H1 (cell line): Measurements from ENCODE around the gene PRICKLE1. TPM values are rescaled to one million over a fixed set of nuclear protein-coding genes. Genes with fewer than 3 reads are reported as not detected.

Source experiments
- CTCF ChIA-PET: fragments of 300-600 bp; sonication (Branson Sonifier 250); formaldehyde crosslinking; loops from one replicate; lab custom pipeline; 2021; ENCODE audit not compliant: partially characterized antibody; lab: Charles Lee
- POLR2A ChIA-PET: fragments of 300-600 bp; sonication (Branson Sonifier 250); formaldehyde crosslinking; loops from one replicate; lab custom pipeline; 2021; ENCODE audit warnings: inconsistent platforms; ENCODE audit not compliant: partially characterized antibody; lab: Charles Lee
- DNase-seq, 2 experiments: peaks; one replicate each; pipeline versions ENCODE4 v3.0.0 to v3.0.0-alpha.2; 2010 to 2022; ENCODE audit warnings: low spot score in 2 of 2, low read depth in 1 of 2, mixed read lengths in 1 of 2
- FAIRE-seq: peaks from 2 replicates; lab custom pipeline; 2011; peaks lifted over from hg19 to GRCh38; lab: Jason Lieb, UNC
- H2AFZ ChIP-seq: 2 replicates; pipeline ENCODE4 v1.8.1; 2012; ENCODE audit warnings: low read length, inconsistent platforms
- H2AK5ac ChIP-seq: 2 replicates; pipeline ENCODE4 v1.6.1; 2013; ENCODE audit warnings: low read depth, low read length
- H2BK120ac ChIP-seq: replicated peaks from 2 replicates; pipeline ENCODE3; 2013; ENCODE audit warnings: low read depth, low read length, inconsistent platforms
- H2BK12ac ChIP-seq: 2 replicates; pipeline ENCODE4 v1.6.1; 2013; ENCODE audit warnings: low read depth, low read length
- H2BK15ac ChIP-seq: 2 replicates; pipeline ENCODE4 v1.6.1; 2013; ENCODE audit warnings: low read length
- H2BK20ac ChIP-seq: 2 replicates; pipeline ENCODE4 v1.6.1; 2013; ENCODE audit warnings: low read length
- H2BK5ac ChIP-seq: 2 replicates; pipeline ENCODE4 v1.6.1; 2013; ENCODE audit warnings: low read depth, low read length
- H3K14ac ChIP-seq: 2 replicates; pipeline ENCODE4 v1.6.1; 2013; ENCODE audit warnings: inconsistent platforms; ENCODE audit not compliant: insufficient read length
- H3K18ac ChIP-seq: 2 replicates; pipeline ENCODE4 v1.6.1; 2013; ENCODE audit warnings: low read length; ENCODE audit errors: extremely low read depth
- H3K23ac ChIP-seq: 2 replicates; pipeline ENCODE4 v1.6.1; 2013; ENCODE audit warnings: inconsistent platforms; ENCODE audit not compliant: insufficient read length
- H3K23me2 ChIP-seq: 2 replicates; pipeline ENCODE4 v1.6.1; 2013; ENCODE audit warnings: low read depth, low read length
- H3K27ac ChIP-seq: 2 replicates; pipeline ENCODE4 v1.6.1; 2011; ENCODE audit warnings: low read depth, low read length, inconsistent platforms
- H3K27me3 ChIP-seq, 4 experiments: replicated peaks in 1 of 4; 1 replicate in 1 of 4; 2 replicates in 3 of 4; pipeline versions ENCODE4 v1.6.1 to v1.8.1; 2011 to 2013; ENCODE audit warnings: low read length in 3 of 4, mild to moderate bottlenecking in 3 of 4, inconsistent platforms in 2 of 4, mixed read lengths in 2 of 4, moderate library complexity in 1 of 4; ENCODE audit not compliant: control insufficient read depth in 3 of 4, insufficient read depth in 3 of 4; ENCODE audit errors: extremely low read depth in 1 of 4
- H3K36me3 ChIP-seq, 4 experiments: 2 replicates each; pipeline versions ENCODE4 v1.6.1 to v1.8.1; 2011 to 2013; ENCODE audit warnings: mild to moderate bottlenecking in 4 of 4, low read length in 3 of 4, moderate library complexity in 2 of 4, control low read depth in 1 of 4, inconsistent platforms in 1 of 4; ENCODE audit not compliant: insufficient read depth in 4 of 4, control insufficient read depth in 2 of 4
- H3K4ac ChIP-seq: replicated peaks from 2 replicates; pipeline ENCODE3; 2013; ENCODE audit warnings: low read length, low read depth, mixed read lengths, inconsistent platforms; ENCODE audit not compliant: insufficient read length
- H3K4me1 ChIP-seq, 4 experiments: replicated peaks in 1 of 4; 1 replicate in 1 of 4; 2 replicates in 3 of 4; pipeline versions ENCODE4 v1.6.1 to v1.8.1; 2011 to 2013; ENCODE audit warnings: low read length in 3 of 4, inconsistent platforms in 2 of 4, mixed read lengths in 1 of 4; ENCODE audit not compliant: insufficient read depth in 4 of 4, control insufficient read depth in 3 of 4
- H3K4me2 ChIP-seq, 2 experiments: 2 replicates each; pipeline versions ENCODE4 v1.6.1 to v1.8.1; 2011 to 2013; ENCODE audit warnings: low read depth in 2 of 2, low read length in 2 of 2, control low read depth in 1 of 2, inconsistent platforms in 1 of 2, mild to moderate bottlenecking in 1 of 2; ENCODE audit not compliant: insufficient read depth in 1 of 2
- H3K4me3 ChIP-seq, 4 experiments: fragments of 200-600, 300-600 bp in 1 of 4; sonication (generic), shearing (Covaris generic), sonication (Bioruptor Twin) in 1 of 4; 2 replicates each; pipeline versions ENCODE4 v1.5.1 to v1.8.1; 2011 to 2016; ENCODE audit warnings: low read length in 4 of 4, low read depth in 3 of 4, control low read depth in 2 of 4, inconsistent platforms in 2 of 4, mild to moderate bottlenecking in 2 of 4, mixed read lengths in 1 of 4, moderate library complexity in 1 of 4; ENCODE audit not compliant: insufficient read depth in 2 of 4; ENCODE audit errors: extremely low read depth in 1 of 4
- H3K56ac ChIP-seq: replicated peaks from 2 replicates; pipeline ENCODE3; 2013; ENCODE audit warnings: low read depth, mild to moderate bottlenecking, mixed read lengths, low read length, inconsistent platforms; ENCODE audit not compliant: insufficient read length
- H3K79me1 ChIP-seq: 2 replicates; pipeline ENCODE4 v1.6.1; 2013; ENCODE audit warnings: low read depth, low read length, control low read depth
- H3K79me2 ChIP-seq, 2 experiments: 2 replicates each; pipeline versions ENCODE4 v1.6.1 to v1.8.1; 2012 to 2013; ENCODE audit warnings: low read length in 2 of 2, mild to moderate bottlenecking in 2 of 2, inconsistent platforms in 1 of 2; ENCODE audit not compliant: insufficient read depth in 2 of 2, control insufficient read depth in 1 of 2
- H3K9ac ChIP-seq, 4 experiments: replicated peaks in 1 of 4; 1 replicate in 1 of 4; 2 replicates in 3 of 4; pipeline versions ENCODE4 v1.6.1 to v1.8.1; 2011 to 2013; ENCODE audit warnings: low read depth in 3 of 4, low read length in 3 of 4, control low read depth in 2 of 4, mild to moderate bottlenecking in 2 of 4, moderate library complexity in 2 of 4, inconsistent platforms in 1 of 4; ENCODE audit errors: extremely low read depth in 1 of 4
- H3K9me3 ChIP-seq, 2 experiments: 2 replicates each; pipeline versions ENCODE4 v1.6.1 to v1.8.1; 2012 to 2013; ENCODE audit warnings: mild to moderate bottlenecking in 2 of 2, moderate library complexity in 2 of 2, control low read depth in 1 of 2, inconsistent platforms in 1 of 2, low read depth in 1 of 2, low read length in 1 of 2, mixed read lengths in 1 of 2; ENCODE audit not compliant: insufficient read depth in 2 of 2
- H4K20me1 ChIP-seq, 2 experiments: replicated peaks in 1 of 2; 2 replicates each; pipeline versions ENCODE3 to v1.8.1; 2011 to 2013; ENCODE audit warnings: inconsistent platforms in 2 of 2, low read length in 2 of 2, mild to moderate bottlenecking in 1 of 2; ENCODE audit not compliant: insufficient read depth in 2 of 2, control insufficient read depth in 1 of 2
- H4K5ac ChIP-seq: 2 replicates; pipeline ENCODE4 v1.6.1; 2013; ENCODE audit warnings: low read length, low read depth, mixed read lengths, inconsistent platforms; ENCODE audit not compliant: insufficient read length
- H4K8ac ChIP-seq: 2 replicates; pipeline ENCODE4 v1.8.0; 2013; ENCODE audit warnings: mild to moderate bottlenecking, moderate library complexity, low read length, inconsistent platforms; ENCODE audit not compliant: insufficient read depth; ENCODE audit errors: extremely low read depth
- H4K91ac ChIP-seq: replicated peaks from 2 replicates; pipeline ENCODE3; 2013; ENCODE audit warnings: low read length, mixed read lengths, inconsistent platforms; ENCODE audit not compliant: insufficient read length
- BRCA1 ChIP-seq: IDR thresholded peaks from 2 replicates; pipeline ENCODE4 v1.6.1; 2012; ENCODE audit warnings: low read depth, low read length, improper control_type of control experiment
- CBX8 ChIP-seq: fragments of 300-800, 300-1000 bp; sonication (generic); IDR thresholded peaks from 2 replicates; pipeline ENCODE4 v1.7.1; 2016; ENCODE audit warnings: low read depth, low read length, borderline replicate concordance
- CEBPB ChIP-seq: IDR thresholded peaks from 2 replicates; pipeline ENCODE4 v1.6.1; 2012; ENCODE audit warnings: low read depth, low read length
- EZH2 ChIP-seq: fragments of 200-600 bp; sonication (generic); IDR thresholded peaks from 2 replicates; pipeline ENCODE4 v1.7.1; 2012; ENCODE audit warnings: low read depth, mild to moderate bottlenecking, moderate library complexity, low read length, inconsistent platforms; ENCODE audit not compliant: severe bottlenecking
- GTF2F1 ChIP-seq: IDR thresholded peaks from 2 replicates; pipeline ENCODE4 v1.6.1; 2012; ENCODE audit warnings: low read depth, low read length, improper control_type of control experiment, borderline replicate concordance
- HDAC2 ChIP-seq, 2 experiments: fragments of 300-600 bp in 1 of 2; sonication (generic) in 1 of 2; IDR thresholded peaks; 2 replicates each; pipeline ENCODE4 v1.6.1; 2011 to 2012; ENCODE audit warnings: low read depth in 2 of 2, low read length in 2 of 2, mild to moderate bottlenecking in 2 of 2, moderate library complexity in 2 of 2, borderline replicate concordance in 1 of 2, inconsistent platforms in 1 of 2
- KDM1A ChIP-seq: fragments of 200-600, 300-600 bp; sonication (generic); IDR thresholded peaks from 2 replicates; pipeline ENCODE4 v1.7.1; 2016; ENCODE audit warnings: mild to moderate bottlenecking, low read length, borderline replicate concordance
- NANOG ChIP-seq: IDR thresholded peaks from 2 replicates; pipeline ENCODE4 v1.6.1; 2011; ENCODE audit warnings: low read length, low read depth, mild to moderate bottlenecking, inconsistent platforms; ENCODE audit not compliant: insufficient read depth, poor library complexity, severe bottlenecking
- RXRA ChIP-seq: IDR thresholded peaks from 2 replicates; pipeline ENCODE4 v1.6.1; 2011; ENCODE audit warnings: low read depth, mild to moderate bottlenecking, low read length, moderate library complexity; ENCODE audit not compliant: insufficient read depth
- SUZ12 ChIP-seq: fragments of 200-600 bp; sonication (generic); IDR thresholded peaks from 2 replicates; pipeline ENCODE4 v1.6.1; 2012; ENCODE audit warnings: mild to moderate bottlenecking, inconsistent platforms, low read length, moderate library complexity, mixed read lengths
- TAF7 ChIP-seq: optimal IDR thresholded peaks from 2 replicates; pipeline ENCODE3; 2011; ENCODE audit warnings: low read depth, mild to moderate bottlenecking, inconsistent platforms, low read length, moderate library complexity, borderline replicate concordance
- ZNF274 ChIP-seq: IDR thresholded peaks from 2 replicates; pipeline ENCODE4 v1.7.0; 2012; ENCODE audit warnings: low read length, borderline replicate concordance; ENCODE audit errors: extremely low read depth
- WGBS, 2 experiments: shearing (Covaris generic) in 1 of 2; methylation state at CpG; one replicate each; pipeline versions ENCODE4 v1.1.6 to v1.1.7; 2013 to 2015; ENCODE audit warnings: low lambda C conversion rate in 2 of 2, mixed read lengths in 2 of 2, inconsistent platforms in 1 of 2, low coverage in 1 of 2, missing lambda C conversion rate in 1 of 2; ENCODE audit not compliant: insufficient replicate concordance in 2 of 2, insufficient coverage in 1 of 2, insufficient read length in 1 of 2; ENCODE audit errors: extremely low coverage in 1 of 2, missing lambda C conversion rate in 1 of 2; 5-methylcytosine and 5-hydroxymethylcytosine counted together
- polyA plus RNA-seq, 7 experiments: library from polyadenylated mRNA; depleted of rRNA in 3 of 7; stranded (reverse) in 5 of 7; unstranded in 2 of 7; fragments of >200 nt in 5 of 7; fragments of 200-250 nt in 2 of 7; gene quantifications; 1 replicate in 5 of 7; 2 replicates in 1 of 7; 4 replicates in 1 of 7; pipeline versions ENCODE4 v1.2.1 to v1.2.3, GENCODE V29; 2011 to 2013; ENCODE audit warnings: missing spikeins in 2 of 7, mixed read lengths in 2 of 7
- total RNA-seq: library from RNA; stranded (reverse); fragmentation: NEBNext Ultra II Directional; extraction: Animal tissue kit (Norgen Biotek cat#: 25700); gene quantifications from 2 replicates; pipeline ENCODE4 v1.2.1, GENCODE V29; 2021
- TF ChIP-seq, protein P1 (sequence below): IDR thresholded peaks from 2 replicates; pipeline ENCODE4 v1.6.1; 2012; ENCODE audit warnings: inconsistent platforms

The PRICKLE1 gene
- total and polyA plus RNA-seq, 2 of the 8 experiments (the other 6 are each of a cell fraction or from before 2014, with no cell fraction given) = 14.0 to 22.4 TPM

DNA sequence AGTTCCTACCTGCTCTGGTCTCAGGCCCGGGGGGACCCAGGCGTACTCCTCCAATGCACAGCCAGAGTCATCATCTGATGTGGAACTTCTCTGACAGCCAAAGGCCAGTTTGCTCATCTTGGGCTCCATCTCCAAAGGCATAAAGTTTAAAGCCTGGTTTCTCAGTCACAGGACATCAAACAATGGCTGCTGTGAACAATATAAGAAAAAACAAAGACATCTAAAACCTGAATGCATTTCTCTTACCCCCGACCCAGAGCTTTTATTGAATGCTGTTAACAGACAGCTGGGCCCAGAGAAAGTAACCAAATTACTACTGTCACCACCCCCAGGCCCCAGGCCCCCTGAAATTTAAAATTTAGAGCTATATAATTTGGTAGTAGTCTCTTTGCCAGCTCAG is 117.2 kb downstream of the PRICKLE1 start:
- CTCF ChIA-PET = interaction anchor here (0.7 to 1.7 kb wide), 3 partner anchors 11 to 64 kb away, joined by 3 to 5 read pairs (median 3); no protein-coding TSS in a partner anchor
- TF ChIP-seq BRCA1 (no peak), EZH2 (no peak), GTF2F1 (no peak), RXRA (no peak), CEBPB (no peak), HDAC2 (IDR thresholded peaks at IDR 0.05; ENCODE audit: borderline replicate concordance in 1 of 2, low read depth in 2 of 2, low read length in 2 of 2) (no peak), SUZ12 (no peak), NANOG (no peak), CBX8 (no peak), ZNF274 (no peak), KDM1A (no peak), TAF7 (no peak)
- TF ChIP-seq, protein P1, sequence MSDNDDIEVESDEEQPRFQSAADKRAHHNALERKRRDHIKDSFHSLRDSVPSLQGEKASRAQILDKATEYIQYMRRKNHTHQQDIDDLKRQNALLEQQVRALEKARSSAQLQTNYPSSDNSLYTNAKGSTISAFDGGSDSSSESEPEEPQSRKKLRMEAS = no peak

More for the DNA sequence above, 117.2 kb downstream of the PRICKLE1 start:
- Histone ChIP-seq H3K27me3 (no peaks in the 10 kb centered on the region), H3K4me1 (peaks cover 2 to 7% (median 3%) of the 10 kb centered on the region in 4 experiments; a peak in 5 of 7 replicates), H3K79me2 (peaks cover 0 to 60% of the 10 kb centered on the region in 2 experiments; a peak in 2 of 4 replicates), H3K56ac (no peak overlapping the region), H2BK120ac (no peak overlapping the region), H3K23ac (no peak overlapping the region), H2BK12ac (no peak overlapping the region), H3K9me3 (no peaks in the 10 kb centered on the region), H2BK20ac (no peak overlapping the region), H3K36me3 (peaks cover 7 to 36% (median 14%) of the 10 kb centered on the region in 4 experiments), H2BK5ac (no peak overlapping the region), H3K14ac (no peak overlapping the region), H3K79me1 (no peaks in the 10 kb centered on the region; the same call in 1 of the 2 replicates), H3K4me3 (no peak overlapping the region), H3K18ac (no peak overlapping the region), H3K27ac (no peak overlapping the region), H3K4ac (no peak overlapping the region), H4K8ac (no peak overlapping the region), H2BK15ac (no peak overlapping the region), H3K23me2 (no peaks in the 10 kb centered on the region), H3K4me2 (no peak overlapping the region), H2AFZ (no peak overlapping the region), H3K9ac (no peak overlapping the region), H4K20me1 (peaks cover 12 to 13% of the 10 kb centered on the region in 2 experiments), H4K5ac (no peak overlapping the region), H2AK5ac (no peak overlapping the region), H4K91ac (no peak overlapping the region)
- DNase-seq = no peak
- POLR2A ChIA-PET = interaction anchor here (1.0 to 2.2 kb wide), 4 partner anchors 9 to 14 kb away, joined by 3 to 8 read pairs (median 4); no protein-coding TSS in a partner anchor
- no peak for FAIRE-seq
- 82% methylated on average over 3 of the region's 3 CpGs; no CpG with 5 or more reads in 1 of the 2 experiments for WGBS, 2 experiments
